GM12864 (cell line): ENCODE data around the gene NDUFS2.

Source experiments
- DNase-seq: peaks from one replicate; pipeline ENCODE4 v3.0.0-alpha.2; 2011; ENCODE audit warnings: low read depth
- H3K4me3 ChIP-seq: 2 replicates; pipeline ENCODE4 v1.5.1; 2011; ENCODE audit warnings: mild to moderate bottlenecking, low read depth, low read length, control low read depth
- TF ChIP-seq, protein P1 (sequence below): IDR thresholded peaks from 2 replicates; pipeline ENCODE4 v1.5.1; 2011; ENCODE audit warnings: low read depth, mild to moderate bottlenecking, moderate library complexity, low read length, control low read depth, inconsistent platforms; ENCODE audit errors: missing control alignments

NDUFS2 gene

DNA sequence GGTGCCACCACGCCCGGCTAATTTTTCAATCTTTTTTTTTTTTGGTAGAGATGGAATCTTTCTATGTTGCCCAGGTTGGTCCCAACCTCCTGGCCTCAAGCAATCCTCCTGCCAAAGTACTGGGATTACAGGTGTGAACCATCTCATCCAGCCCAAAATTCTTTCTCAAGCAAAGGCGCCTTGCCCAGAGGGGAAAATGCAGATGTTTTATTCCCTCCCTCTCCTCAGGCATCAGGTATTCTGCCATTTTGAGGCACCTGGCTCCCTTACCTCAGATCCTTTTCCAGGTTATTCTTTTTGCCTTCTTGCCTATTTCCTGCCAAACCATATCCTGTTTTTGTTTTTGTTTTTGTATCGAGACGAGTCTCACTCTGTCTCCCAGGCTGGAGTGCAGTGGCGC lies 13.8 kb upstream of the NDUFS2 start:
- H3K4me3 ChIP-seq = no peak overlapping the region
- TF ChIP-seq, protein P1, sequence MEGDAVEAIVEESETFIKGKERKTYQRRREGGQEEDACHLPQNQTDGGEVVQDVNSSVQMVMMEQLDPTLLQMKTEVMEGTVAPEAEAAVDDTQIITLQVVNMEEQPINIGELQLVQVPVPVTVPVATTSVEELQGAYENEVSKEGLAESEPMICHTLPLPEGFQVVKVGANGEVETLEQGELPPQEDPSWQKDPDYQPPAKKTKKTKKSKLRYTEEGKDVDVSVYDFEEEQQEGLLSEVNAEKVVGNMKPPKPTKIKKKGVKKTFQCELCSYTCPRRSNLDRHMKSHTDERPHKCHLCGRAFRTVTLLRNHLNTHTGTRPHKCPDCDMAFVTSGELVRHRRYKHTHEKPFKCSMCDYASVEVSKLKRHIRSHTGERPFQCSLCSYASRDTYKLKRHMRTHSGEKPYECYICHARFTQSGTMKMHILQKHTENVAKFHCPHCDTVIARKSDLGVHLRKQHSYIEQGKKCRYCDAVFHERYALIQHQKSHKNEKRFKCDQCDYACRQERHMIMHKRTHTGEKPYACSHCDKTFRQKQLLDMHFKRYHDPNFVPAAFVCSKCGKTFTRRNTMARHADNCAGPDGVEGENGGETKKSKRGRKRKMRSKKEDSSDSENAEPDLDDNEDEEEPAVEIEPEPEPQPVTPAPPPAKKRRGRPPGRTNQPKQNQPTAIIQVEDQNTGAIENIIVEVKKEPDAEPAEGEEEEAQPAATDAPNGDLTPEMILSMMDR = no peak
- no peak for DNase-seq

GRCh38 chr1:161189036-161189435 lies 13.1 kb upstream of the NDUFS2 start:
- TF ChIP-seq, protein P1 = no peak
- DNase-seq = no peak

DNA sequence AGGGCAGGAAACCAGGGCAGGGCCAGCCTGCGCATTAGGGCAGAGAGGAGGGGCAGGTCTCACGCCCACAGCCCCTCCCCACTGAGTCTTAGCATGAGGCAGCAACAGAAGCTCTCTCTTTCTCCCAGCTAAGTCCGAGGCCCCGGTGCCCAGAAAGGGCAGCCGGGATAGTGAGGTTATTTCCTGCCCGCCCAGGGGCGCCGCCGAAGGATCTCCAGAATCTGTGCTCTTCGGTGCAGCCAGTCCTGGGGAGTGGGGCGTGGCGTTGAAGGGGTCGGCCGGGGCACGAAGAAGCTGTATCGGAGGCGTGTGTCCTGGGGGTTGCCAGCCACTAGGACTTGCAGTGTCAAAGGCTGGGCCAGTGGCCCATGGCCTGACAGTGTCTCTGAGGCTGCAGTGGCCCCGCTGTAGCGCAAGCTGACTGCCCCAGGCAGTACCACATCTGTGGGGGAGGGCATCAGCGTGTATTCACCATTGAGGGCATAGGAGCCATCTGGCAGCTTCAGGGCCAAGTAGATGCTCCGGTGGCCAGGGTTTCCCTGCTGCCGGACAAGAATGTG lies 11.1 kb upstream of the NDUFS2 start:
- TF ChIP-seq, protein P1 = no peak
- no peak overlapping the region for H3K4me3 ChIP-seq
- DNase-seq = no peak

More at GRCh38 chr1:161189036-161189435, 13.1 kb upstream of the NDUFS2 start:
- H3K4me3 ChIP-seq = no peak overlapping the region

DNA sequence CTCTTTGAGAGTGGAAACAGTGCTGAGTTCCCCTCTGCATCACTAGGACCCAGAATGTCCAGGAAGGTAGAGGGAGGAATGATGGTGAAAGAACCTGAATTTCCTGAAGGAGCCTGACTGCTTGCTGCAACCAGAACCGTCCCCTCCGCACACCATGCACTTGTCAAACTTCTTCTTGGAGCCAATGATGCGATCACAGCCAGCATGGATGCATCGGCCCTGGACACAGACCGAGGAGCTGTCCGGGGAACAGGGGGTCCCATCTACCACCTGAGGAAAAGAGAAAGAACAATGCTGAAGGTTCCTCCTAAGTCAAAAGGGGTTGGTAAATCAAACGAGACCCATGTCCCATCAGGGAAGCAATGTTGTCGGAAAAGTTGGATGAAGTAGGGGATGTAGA lies 10.2 kb upstream of the NDUFS2 start:
- TF ChIP-seq, protein P1 = no peak
- no peak overlapping the region for H3K4me3 ChIP-seq
- no peak for DNase-seq

GRCh38 chr1:161192476-161193465 lies 9.4 kb upstream of the NDUFS2 start:
- TF ChIP-seq, protein P1 = peak; percentile 92
- peak; percentile 56 for DNase-seq
- no peak overlapping the region for H3K4me3 ChIP-seq

DNA sequence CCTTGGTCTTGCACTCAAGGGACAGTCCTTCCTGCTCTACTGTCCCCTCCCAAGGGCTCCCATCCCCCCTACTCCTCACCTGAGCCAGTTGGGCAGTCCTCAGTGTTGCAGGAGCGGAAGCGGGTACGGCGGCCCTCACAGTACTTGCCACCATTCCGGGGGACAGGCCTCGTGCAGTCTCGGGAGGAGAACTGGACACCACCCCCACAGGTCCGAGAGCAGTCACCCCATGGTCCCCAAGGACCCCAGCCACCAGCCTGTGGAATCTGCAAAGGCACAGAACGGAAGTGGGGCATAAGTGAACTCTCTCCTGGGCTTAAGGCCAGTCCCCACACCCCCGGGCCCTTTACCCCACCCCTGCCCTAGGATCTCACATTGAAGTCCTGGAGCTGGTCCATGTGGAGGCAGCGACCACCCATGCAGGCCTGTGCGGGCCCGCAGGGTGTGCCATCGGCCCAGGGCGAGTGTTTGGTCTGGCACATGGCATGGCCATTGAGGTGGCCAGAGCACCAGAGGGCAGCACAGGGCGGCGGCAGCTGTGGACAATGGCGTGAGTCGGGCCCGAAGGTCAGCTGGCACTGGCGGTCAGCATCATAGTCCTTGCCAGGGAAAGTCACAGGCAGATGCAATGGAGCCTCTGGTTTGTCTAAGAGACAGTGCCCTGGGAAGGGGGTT lies 8.5 kb upstream of the NDUFS2 start:
- TF ChIP-seq, protein P1 = no peak
- DNase-seq = no peak
- H3K4me3 ChIP-seq = no peak overlapping the region
